Left kidney (tissue), 2 donors: ENCODE measurements around the gene ZNF106. TPM values are rescaled to one million over a fixed set of nuclear protein-coding genes. Genes with fewer than 3 reads are reported as not detected.

Experiments used
- DNase-seq: peaks from one replicate; pipeline ENCODE4 v3.0.0-alpha.2; 2013
- polyA plus RNA-seq: library from polyadenylated mRNA; unstranded; fragments of 120-200 nt; gene quantifications from one replicate; pipeline ENCODE4 v1.2.1, GENCODE V29; 2013; ENCODE audit not compliant: insufficient read length

ZNF106 gene
- polyA plus RNA-seq, 1 donor = 56.5 TPM

DNA sequence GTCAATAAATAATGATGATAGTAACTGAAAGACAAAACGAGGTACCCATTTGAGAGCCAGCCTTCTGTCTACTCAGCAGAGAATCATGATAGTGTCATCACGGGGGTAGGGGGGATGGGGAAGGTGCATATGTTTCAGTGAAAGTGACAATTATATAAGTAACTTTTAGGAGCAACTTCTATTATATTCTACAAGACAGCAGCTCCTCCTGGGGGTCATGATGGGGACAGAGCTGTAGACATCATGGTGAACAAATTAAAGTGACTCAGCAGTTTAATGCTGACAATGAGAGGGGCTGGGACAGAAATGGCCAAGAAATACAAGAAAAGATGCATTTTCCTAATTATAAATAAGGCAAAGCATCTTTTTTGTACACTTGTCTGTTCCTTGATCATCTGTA lies 119.8 kb downstream of the ZNF106 start:
- no peak for DNase-seq

DNA sequence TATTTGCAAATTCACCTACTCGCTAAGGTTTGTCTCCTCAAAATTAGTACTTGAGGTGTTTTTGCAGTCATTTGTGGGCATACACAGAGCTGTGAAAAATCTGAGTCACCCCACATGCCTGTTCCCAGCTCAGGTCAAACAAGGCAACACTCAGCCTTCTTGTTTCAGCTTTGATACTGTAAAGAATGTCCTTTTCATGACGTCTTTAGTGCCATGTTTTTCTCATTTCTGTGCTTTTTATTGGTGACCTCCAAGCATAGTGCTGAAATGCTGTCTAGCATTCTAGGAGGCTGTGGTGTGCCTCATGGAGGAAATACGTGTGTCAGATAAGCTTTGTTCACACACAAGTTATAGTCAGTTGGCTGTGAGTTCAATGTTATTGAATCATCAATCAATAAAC lies 122.8 kb downstream of the ZNF106 start:
- no peak for DNase-seq

DNA sequence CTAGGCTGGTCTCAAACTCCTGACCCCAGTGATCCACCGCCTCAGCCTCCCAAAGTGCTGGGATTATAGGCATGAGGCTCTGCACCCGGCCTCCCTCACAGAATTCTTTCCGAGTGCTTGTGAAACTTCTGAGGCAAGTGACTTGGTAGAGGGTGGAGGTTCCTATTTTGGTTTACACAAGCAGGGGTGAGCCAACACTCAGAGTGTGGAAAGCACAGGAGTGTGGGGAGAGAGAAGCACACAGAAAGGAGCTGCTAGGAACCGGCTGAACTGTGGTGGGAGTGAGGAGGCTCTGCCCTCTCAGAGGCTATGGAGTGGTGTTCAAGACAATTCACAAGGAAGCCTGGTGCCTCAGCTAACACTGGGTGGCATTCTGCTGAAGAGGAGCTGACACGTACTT lies 123.9 kb downstream of the ZNF106 start:
- DNase-seq = no peak

DNA sequence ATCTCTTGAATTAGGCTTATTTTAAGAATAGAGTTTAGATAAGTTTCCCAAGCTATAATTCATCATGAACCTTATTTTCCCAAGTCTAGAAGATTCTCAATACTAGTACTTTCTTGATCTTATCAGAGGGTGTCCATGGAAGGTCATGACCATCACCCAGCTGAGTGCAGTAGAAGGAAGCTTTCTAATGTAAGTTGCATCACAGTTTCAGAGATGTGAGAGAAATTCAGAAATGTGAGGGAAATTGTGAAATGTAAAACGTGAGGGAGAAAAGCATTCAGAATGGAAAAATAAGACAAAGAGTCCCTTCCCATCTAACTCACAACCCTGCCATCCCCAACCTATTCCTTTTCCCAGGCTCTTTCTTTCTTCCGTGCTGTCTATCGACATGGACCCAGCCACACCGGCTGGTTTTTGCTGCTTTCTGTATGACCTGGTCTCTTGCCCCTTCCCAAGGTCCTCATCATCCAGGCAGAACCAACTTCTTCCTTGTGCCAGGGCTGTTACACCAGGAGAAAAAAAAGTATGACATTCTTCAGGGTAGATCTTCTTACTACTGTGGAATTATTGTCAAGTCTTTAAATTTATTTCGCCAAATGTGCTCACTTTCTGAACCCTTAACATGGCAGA lies 124.9 kb downstream of the ZNF106 start:
- no peak for DNase-seq

DNA sequence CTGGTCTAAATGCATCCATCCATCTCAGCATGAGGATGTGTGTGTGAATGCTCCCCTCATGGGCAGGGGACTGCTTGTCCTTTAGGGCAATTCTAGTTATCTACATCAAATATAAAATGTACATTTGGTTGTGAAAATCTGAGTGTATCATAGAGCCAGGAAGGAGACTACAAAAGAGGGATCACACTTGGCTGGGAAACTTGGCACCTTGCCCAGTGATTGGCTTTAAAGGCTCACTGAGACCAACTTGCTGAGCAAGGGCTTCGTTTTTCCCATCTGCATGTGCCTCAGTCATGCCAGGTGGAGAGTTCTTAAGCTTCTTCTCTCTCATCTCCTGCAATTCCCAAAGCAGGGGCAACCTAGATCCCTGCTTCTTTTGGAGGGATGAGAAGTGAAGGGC lies 126.4 kb downstream of the ZNF106 start:
- peak; percentile 20 for DNase-seq

DNA sequence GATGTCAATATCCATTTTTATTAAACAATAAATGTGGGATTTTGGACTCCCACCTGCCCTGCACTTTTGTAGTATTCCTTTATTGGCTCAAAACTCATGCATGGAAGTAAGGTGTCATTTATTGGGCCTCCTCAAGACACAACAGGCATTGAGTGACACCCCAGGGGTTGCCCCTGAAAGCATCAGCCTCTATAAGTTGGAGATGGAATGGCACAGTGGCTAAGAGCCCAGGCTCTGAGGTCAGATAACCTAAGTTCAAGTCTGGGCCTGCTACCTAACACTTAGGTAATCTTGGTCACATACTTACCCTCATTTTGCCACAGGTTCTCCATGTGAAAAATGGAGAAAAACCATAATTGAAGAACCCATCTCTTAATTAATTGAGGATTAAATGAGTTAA lies 127.0 kb downstream of the ZNF106 start:
- no peak for DNase-seq

DNA sequence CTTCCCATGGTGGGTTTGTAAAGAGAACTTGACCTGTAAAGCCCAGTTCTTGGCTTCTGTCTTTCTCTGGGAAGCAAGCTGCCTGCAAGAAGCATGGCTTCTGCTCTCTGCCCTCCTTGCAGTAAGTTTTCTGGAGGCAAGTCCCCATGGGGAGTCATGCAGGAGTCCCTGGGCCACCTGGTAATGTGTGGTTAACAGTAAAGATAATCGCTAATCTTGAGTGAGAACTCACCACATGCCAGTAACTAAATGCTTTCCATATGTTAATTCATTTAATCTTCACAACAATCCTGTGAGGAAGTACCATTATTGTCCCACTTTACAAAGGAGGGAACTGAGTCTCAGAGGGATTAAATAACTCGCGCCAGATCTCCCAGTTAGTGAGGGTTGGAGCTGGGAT lies 127.5 kb downstream of the ZNF106 start:
- DNase-seq = no peak

Other genes starting within 250 kb of the ZNF106 start
- 37.1 TPM for gene GANC, start 217.9 kb downstream of the ZNF106 start, polyA plus RNA-seq
- gene TMEM87A, start 217.7 kb downstream of the ZNF106 start, polyA plus RNA-seq = 68.5 TPM
- gene CAPN3, start 131.6 kb downstream of the ZNF106 start, polyA plus RNA-seq = 37.5 TPM
- 126 TPM for gene SNAP23, start 4.5 kb upstream of the ZNF106 start, polyA plus RNA-seq
- 27.1 TPM for gene LRRC57, start 57.7 kb upstream of the ZNF106 start, polyA plus RNA-seq
- gene HAUS2, start 57.7 kb upstream of the ZNF106 start, polyA plus RNA-seq = 27.2 TPM
- gene STARD9, start 84.5 kb upstream of the ZNF106 start, polyA plus RNA-seq = 14.3 TPM
- gene CDAN1, start 246.0 kb upstream of the ZNF106 start, polyA plus RNA-seq = 19.2 TPM